ENCODE results near the gene ANKRD34A. TPM values are rescaled to one million over a fixed set of nuclear protein-coding genes. Genes with fewer than 3 reads are reported as not detected.

Gene ANKRD34A
- total RNA-seq, 1 donor from 2014 or later, result 0.56 TPM

- Mint-ChIP-seq H3K27ac (ENCODE audit: unreplicated experiment) (peak overlapping the region; percentile 81), H3K27me3 (ENCODE audit: unreplicated experiment) (peaks cover 4% of the 10 kb centered on the region)
Measured at GRCh38 chr1:145982010-145982723, 17.8 kb upstream of the ANKRD34A start.

GRCh38 chr1:145980457-145980994 lies 16.2 kb upstream of the ANKRD34A start:
- no peak for TF ChIP-seq CTCF (IDR thresholded peaks at IDR 0.05; ENCODE audit: unreplicated experiment)
- H3K4me1 Mint-ChIP-seq (ENCODE audit: unreplicated experiment), result peaks cover 21% of the 10 kb centered on the region
- no peaks in the 10 kb centered on the region for H3K9me3 Mint-ChIP-seq (ENCODE audit: unreplicated experiment)
- H3K4me3 Mint-ChIP-seq (ENCODE audit: unreplicated experiment), result no peak overlapping the region
- H3K27ac Mint-ChIP-seq (ENCODE audit: unreplicated experiment), result no peak overlapping the region
- H3K36me3 Mint-ChIP-seq (ENCODE audit: low read depth, unreplicated experiment), result no peaks in the 10 kb centered on the region
- DNase-seq (ENCODE audit: low spot score), result no peak
- peaks cover 4% of the 10 kb centered on the region for H3K27me3 Mint-ChIP-seq (ENCODE audit: unreplicated experiment)

More at GRCh38 chr1:145982010-145982723, 17.8 kb upstream of the ANKRD34A start:
- Mint-ChIP-seq H3K4me3 (ENCODE audit: unreplicated experiment) (peak overlapping the region; percentile 26), H3K4me1 (ENCODE audit: unreplicated experiment) (peaks cover 27% of the 10 kb centered on the region), H3K36me3 (ENCODE audit: low read depth, unreplicated experiment) (no peaks in the 10 kb centered on the region), H3K9me3 (ENCODE audit: unreplicated experiment) (no peaks in the 10 kb centered on the region)
- no peak for DNase-seq (ENCODE audit: low spot score)
- TF ChIP-seq CTCF (IDR thresholded peaks at IDR 0.05; ENCODE audit: unreplicated experiment), result no peak

- Mint-ChIP-seq H3K4me3 (ENCODE audit: unreplicated experiment) (no peak overlapping the region), H3K36me3 (ENCODE audit: low read depth, unreplicated experiment) (no peaks in the 10 kb centered on the region), H3K27me3 (ENCODE audit: unreplicated experiment) (peaks cover 3% of the 10 kb centered on the region), H3K9me3 (ENCODE audit: unreplicated experiment) (no peaks in the 10 kb centered on the region), H3K27ac (ENCODE audit: unreplicated experiment) (no peak overlapping the region), H3K4me1 (ENCODE audit: unreplicated experiment) (peaks cover 15% of the 10 kb centered on the region)
- no peak for DNase-seq (ENCODE audit: low spot score)
- TF ChIP-seq CTCF (IDR thresholded peaks at IDR 0.05; ENCODE audit: unreplicated experiment), result no peak
Measured at GRCh38 chr1:145979746-145980456, 15.5 kb upstream of the ANKRD34A start.

- H3K9me3 Mint-ChIP-seq (ENCODE audit: unreplicated experiment), result no peaks in the 10 kb centered on the region
- peak; percentile 61 for DNase-seq (ENCODE audit: low spot score)
- H3K27ac Mint-ChIP-seq (ENCODE audit: unreplicated experiment), result no peak overlapping the region
- peaks cover 4% of the 10 kb centered on the region for H3K27me3 Mint-ChIP-seq (ENCODE audit: unreplicated experiment)
- H3K4me1 Mint-ChIP-seq (ENCODE audit: unreplicated experiment), result peaks cover 9% of the 10 kb centered on the region
- no peak for TF ChIP-seq CTCF (IDR thresholded peaks at IDR 0.05; ENCODE audit: unreplicated experiment)
- H3K36me3 Mint-ChIP-seq (ENCODE audit: low read depth, unreplicated experiment), result no peaks in the 10 kb centered on the region
- H3K4me3 Mint-ChIP-seq (ENCODE audit: unreplicated experiment), result no peak overlapping the region
Measured at GRCh38 chr1:145978854-145979745, 14.7 kb upstream of the ANKRD34A start.
